Activated T-helper 1 cell treated with Interleukin-2 at 50 U/mL for 16 hours (primary cell): ENCODE measurements around the gene POP5.
"Not testable (repeated sequence)": the region's sequence is repeated elsewhere in the genome, so short reads cannot be mapped to it uniquely, and the experiment has no call there.

Source experiments
- DNase-seq: peaks from one replicate; pipeline ENCODE4 v3.0.0-alpha.2; 2020; ENCODE audit warnings: low read depth

Gene POP5

GRCh38 chr12:120580787-120581723 is at the start of gene POP5:
Gene POP5, minus strand, starts transcription at chr12:120581402. Its CDS starts 40 bp downstream, at chr12:120581362.
- DNase-seq: peak; percentile 85

GRCh38 chr12:120630104-120630892 is 49.1 kb upstream of the POP5 start:
- no peak for DNase-seq

GRCh38 chr12:120628919-120629318 is 47.7 kb upstream of the POP5 start:
- DNase-seq: no peak

GRCh38 chr12:120625557-120626419 is 44.6 kb upstream of the POP5 start:
- no peak for DNase-seq

- DNase-seq: no peak
Measured at GRCh38 chr12:120620624-120621023, 39.4 kb upstream of the POP5 start.

GRCh38 chr12:120618954-120619615 is 37.9 kb upstream of the POP5 start:
- no peak for DNase-seq

- DNase-seq: not testable (repeated sequence)
Measured at GRCh38 chr12:120617767-120618166, 36.6 kb upstream of the POP5 start.

GRCh38 chr12:120617193-120617592 is 36.0 kb upstream of the POP5 start:
- DNase-seq: not testable (repeated sequence)

- DNase-seq: no peak
Measured at GRCh38 chr12:120614848-120615247, 33.6 kb upstream of the POP5 start.

- DNase-seq: not testable (repeated sequence)
Measured at GRCh38 chr12:120611534-120611933, 30.3 kb upstream of the POP5 start.

- no peak for DNase-seq
Measured at GRCh38 chr12:120610560-120610959, 29.4 kb upstream of the POP5 start.

- DNase-seq: not testable (repeated sequence)
Measured at GRCh38 chr12:120602416-120602815, 21.2 kb upstream of the POP5 start.

GRCh38 chr12:120599672-120600552 is 18.7 kb upstream of the POP5 start:
- no peak for DNase-seq

- no peak for DNase-seq
Measured at GRCh38 chr12:120598674-120599463, 17.7 kb upstream of the POP5 start.

GRCh38 chr12:120597861-120598260 is 16.7 kb upstream of the POP5 start:
- DNase-seq: no peak

- DNase-seq: no peak
Measured at GRCh38 chr12:120596901-120597300, 15.7 kb upstream of the POP5 start.

GRCh38 chr12:120592121-120593049 is 11.2 kb upstream of the POP5 start:
- DNase-seq: no peak

- DNase-seq: no peak
Measured at GRCh38 chr12:120590741-120591407, 9.7 kb upstream of the POP5 start.
